ENCODE data around the gene SHH. TPM values are rescaled to one million over a fixed set of nuclear protein-coding genes. Genes with fewer than 3 reads are reported as not detected.
A peak's percentile ranks its signal among the peaks of the same experiment; 100 is the strongest.

The SHH gene
- total RNA-seq, 1 donor from 2014 or later, result 7.3 TPM

DNA sequence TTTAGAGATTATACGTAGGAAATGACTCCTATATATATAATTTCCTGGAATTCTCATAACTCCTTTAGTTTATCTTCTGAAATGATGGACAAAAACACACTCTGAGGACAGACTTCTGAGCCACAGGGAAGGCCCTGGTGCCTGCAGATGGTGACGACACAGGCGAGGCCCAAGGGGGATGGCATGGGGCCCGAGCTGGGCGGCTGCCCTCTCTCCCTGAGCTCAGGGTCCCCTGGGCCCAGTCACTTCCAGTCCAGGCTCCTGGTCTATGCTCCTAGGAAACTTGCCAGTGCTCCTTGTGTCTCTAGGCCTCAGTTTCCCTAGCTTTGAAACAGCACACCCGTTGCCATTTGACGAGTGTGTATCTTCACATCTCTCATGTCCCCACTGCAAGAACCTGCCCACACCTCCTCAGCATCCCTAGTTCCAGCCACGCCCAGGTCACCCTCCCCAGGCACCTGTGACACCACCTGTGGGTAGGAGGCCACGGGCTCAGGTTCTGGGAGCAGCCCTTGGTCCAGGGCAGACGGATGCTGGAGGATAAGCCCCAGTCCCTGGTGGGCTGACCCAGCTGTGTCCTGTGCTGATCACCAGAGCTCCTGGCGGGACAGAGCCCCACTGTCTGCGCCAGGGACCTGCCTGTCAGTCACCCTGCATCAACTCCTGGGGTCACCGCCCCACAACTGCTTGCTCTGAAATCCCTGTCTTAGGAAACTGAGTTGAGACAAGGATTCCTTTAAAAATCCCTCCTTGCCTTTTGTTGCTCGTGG, 23.4 kb upstream of the SHH start:
- no peaks in the 10 kb centered on the region for H3K4me1 ChIP-seq
- TF ChIP-seq, protein P1, sequence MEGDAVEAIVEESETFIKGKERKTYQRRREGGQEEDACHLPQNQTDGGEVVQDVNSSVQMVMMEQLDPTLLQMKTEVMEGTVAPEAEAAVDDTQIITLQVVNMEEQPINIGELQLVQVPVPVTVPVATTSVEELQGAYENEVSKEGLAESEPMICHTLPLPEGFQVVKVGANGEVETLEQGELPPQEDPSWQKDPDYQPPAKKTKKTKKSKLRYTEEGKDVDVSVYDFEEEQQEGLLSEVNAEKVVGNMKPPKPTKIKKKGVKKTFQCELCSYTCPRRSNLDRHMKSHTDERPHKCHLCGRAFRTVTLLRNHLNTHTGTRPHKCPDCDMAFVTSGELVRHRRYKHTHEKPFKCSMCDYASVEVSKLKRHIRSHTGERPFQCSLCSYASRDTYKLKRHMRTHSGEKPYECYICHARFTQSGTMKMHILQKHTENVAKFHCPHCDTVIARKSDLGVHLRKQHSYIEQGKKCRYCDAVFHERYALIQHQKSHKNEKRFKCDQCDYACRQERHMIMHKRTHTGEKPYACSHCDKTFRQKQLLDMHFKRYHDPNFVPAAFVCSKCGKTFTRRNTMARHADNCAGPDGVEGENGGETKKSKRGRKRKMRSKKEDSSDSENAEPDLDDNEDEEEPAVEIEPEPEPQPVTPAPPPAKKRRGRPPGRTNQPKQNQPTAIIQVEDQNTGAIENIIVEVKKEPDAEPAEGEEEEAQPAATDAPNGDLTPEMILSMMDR (IDR thresholded peaks at IDR 0.05), result no peak
- no peaks in the 10 kb centered on the region for H3K9me3 ChIP-seq
- no peak overlapping the region for H3K27ac ChIP-seq
- no peak for DNase-seq
- H3K4me3 ChIP-seq, result no peak overlapping the region
- no peak for ATAC-seq
- intact Hi-C loops (cut with DNase I), result no loop called here
- H3K27me3 ChIP-seq (ENCODE audit: low read depth), result peaks cover 7% of the 10 kb centered on the region
- H3K36me3 ChIP-seq, result no peaks in the 10 kb centered on the region

DNA sequence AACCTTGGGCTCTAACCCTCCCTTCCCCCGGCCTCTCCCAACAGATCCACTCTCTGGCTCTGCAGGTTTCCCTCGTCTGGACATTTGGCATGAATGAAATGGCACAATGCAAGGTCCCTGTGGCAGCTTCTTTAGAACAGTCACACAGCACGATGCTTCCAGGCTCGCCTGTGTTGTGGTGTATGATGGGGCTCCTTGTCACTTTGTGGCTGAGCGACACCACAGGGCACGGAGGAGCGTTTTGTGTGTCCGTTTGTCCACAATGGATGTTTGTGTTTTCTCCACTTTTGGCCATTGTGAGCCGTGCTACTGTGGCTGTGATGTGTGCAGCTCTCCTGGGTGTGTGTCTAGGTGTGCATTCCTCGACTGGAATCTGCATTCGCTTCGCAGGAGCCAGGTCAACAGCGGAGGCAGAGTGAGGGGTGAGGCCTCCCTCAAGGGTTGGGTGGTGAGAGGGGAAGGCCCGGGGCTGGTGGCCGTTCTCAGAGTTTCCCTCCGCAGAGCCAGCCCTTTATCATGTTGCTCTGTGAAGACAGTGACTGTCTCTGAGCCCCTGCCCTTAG, 22.3 kb upstream of the SHH start:
- no peak overlapping the region for H3K27ac ChIP-seq

DNA sequence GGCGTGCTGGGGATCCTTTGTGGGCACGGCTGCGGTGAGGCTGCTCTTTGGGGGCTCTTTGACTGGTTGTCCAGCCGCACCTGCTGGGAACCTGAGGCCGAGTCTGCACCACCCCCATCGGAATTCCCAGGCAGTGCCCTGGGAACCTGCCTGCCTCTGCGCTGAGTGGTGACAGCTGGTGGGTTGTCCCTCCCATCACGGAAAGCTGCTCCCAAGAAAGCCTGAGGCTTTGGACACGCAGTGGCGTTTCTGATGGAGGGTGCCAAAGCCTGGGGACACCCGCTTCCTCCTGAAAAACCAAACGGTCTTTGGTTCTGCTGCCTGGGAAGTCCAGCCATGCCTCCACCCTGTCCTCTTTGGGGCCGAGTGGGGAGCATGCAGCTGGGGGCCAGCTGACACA, 21.4 kb upstream of the SHH start:
- Histone ChIP-seq H3K36me3 (no peaks in the 10 kb centered on the region), H3K27ac (no peak overlapping the region), H3K4me1 (no peaks in the 10 kb centered on the region), H3K4me3 (no peak overlapping the region), H3K27me3 (ENCODE audit: low read depth) (peaks cover 4% of the 10 kb centered on the region), H3K9me3 (no peaks in the 10 kb centered on the region)
- DNase-seq, result no peak
- TF ChIP-seq, protein P1 (IDR thresholded peaks at IDR 0.05), result no peak
- no peak for ATAC-seq
- intact Hi-C loops (cut with DNase I), result no loop called here

More for the DNA sequence above, 22.3 kb upstream of the SHH start:
- Histone ChIP-seq H3K27me3 (ENCODE audit: low read depth) (peaks cover 4% of the 10 kb centered on the region), H3K9me3 (no peaks in the 10 kb centered on the region), H3K36me3 (no peaks in the 10 kb centered on the region), H3K4me1 (no peaks in the 10 kb centered on the region), H3K4me3 (no peak overlapping the region)
- intact Hi-C loops (cut with DNase I), result no loop called here
- no peak for ATAC-seq
- no peak for DNase-seq
- TF ChIP-seq, protein P1 (IDR thresholded peaks at IDR 0.05), result no peak

DNA sequence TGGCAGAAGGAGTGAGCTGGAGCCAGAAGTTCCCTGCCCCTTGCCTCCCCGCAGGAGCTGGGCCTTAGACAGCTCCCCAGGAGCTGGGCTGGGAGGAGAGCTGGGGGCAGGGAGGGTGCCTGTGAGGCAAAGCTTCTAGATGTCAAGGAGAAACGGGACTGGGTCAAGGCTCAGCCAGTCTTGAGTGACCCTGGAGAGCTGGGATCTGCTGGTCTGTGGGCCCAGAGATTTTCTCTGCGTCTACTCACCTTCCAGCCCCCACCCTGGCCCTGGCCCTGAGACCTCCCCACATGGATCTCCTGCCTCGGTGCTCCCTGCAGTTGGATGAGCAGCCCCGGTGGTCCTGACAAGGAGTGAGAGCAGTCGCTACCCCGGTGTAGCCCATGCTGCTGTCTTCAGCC, 20.3 kb upstream of the SHH start:
- no peak overlapping the region for H3K27ac ChIP-seq
- intact Hi-C loops (cut with DNase I), result no loop called here
- peaks cover 4% of the 10 kb centered on the region for H3K27me3 ChIP-seq (ENCODE audit: low read depth)
- H3K4me3 ChIP-seq, result no peak overlapping the region
- TF ChIP-seq, protein P1 (IDR thresholded peaks at IDR 0.05), result no peak
- peak in 1 of 2 donors; percentile 8 for ATAC-seq
- H3K4me1 ChIP-seq, result no peaks in the 10 kb centered on the region
- no peak for DNase-seq
- H3K36me3 ChIP-seq, result no peaks in the 10 kb centered on the region
- no peaks in the 10 kb centered on the region for H3K9me3 ChIP-seq

DNA sequence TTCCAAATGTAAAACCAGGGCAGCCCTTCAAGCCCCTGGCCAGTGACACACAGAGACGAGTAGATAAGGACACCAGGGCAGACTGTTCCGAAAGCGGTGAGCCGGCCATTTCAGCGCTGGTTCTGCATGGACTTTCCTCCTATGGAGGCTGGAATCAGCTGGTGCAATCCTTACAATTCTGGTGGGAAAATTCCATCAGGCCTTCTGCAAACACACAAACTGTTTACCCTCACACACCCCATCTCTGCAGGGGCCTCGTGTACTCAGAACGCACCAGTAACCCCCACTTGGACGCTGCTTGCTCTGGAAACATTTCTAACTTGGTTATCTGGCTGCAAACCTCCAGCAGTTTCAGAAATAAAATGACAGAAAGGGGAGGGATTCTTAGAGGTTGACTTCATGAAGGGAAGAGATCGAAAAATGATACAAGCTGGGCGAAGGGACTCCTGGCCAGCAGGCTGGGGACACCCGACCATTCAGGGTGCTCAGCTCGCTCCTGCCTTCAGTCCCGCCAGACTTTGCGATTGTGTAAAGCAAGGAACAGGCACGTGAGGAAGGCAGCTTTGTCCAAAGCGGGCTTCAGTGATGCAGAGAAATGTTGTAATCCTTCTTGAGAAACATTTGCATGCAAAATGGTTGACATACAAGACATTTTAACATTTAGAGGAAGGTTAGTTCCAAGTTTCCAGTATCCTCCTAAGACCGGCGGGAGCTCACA, 19.7 kb upstream of the SHH start:
- intact Hi-C loops (cut with DNase I), result no loop called here
- Histone ChIP-seq H3K36me3 (no peaks in the 10 kb centered on the region), H3K9me3 (no peaks in the 10 kb centered on the region), H3K4me1 (no peaks in the 10 kb centered on the region), H3K27me3 (ENCODE audit: low read depth) (peaks cover 4% of the 10 kb centered on the region), H3K27ac (no peak overlapping the region), H3K4me3 (no peak overlapping the region)
- ATAC-seq (no peak), DNase-seq (no peak)
- TF ChIP-seq, protein P1 (IDR thresholded peaks at IDR 0.05), result no peak
